PC-9 (cell line): Measurements from ENCODE around the gene ODF2. TPM values are rescaled to one million over a fixed set of nuclear protein-coding genes. Genes with fewer than 3 reads are reported as not detected.
"Not testable (repeated sequence)": the region's sequence is repeated elsewhere in the genome, so short reads cannot be mapped to it uniquely, and the experiment has no call there.

Experiments
- BruUV-seq: library from RNA; stranded (reverse); fragments of 400-500 nt; replicated peaks from 2 replicates; lab custom pipeline; 2021; lab: Mats Ljungman, UMichigan
- CTCF ChIA-PET: fragments of 300-600 bp; sonication (Branson Sonifier 250); formaldehyde crosslinking; loops from one replicate; lab custom pipeline; 2022; ENCODE audit warnings: antibody characterized with exemption; lab: Charles Lee
- POLR2A ChIA-PET: fragments of 300-600 bp; sonication (Branson Sonifier 250); formaldehyde crosslinking; loops from one replicate; lab custom pipeline; 2022; ENCODE audit warnings: antibody characterized with exemption; ENCODE audit not compliant: unreplicated experiment; lab: Charles Lee
- DNase-seq, 2 experiments: peaks; one replicate each; pipeline versions ENCODE4 v3.0.0 to v3.0.0-alpha.2; 2015 to 2022; ENCODE audit warnings: mixed read lengths in 1 of 2
- H2AFZ ChIP-seq: fragments of 200-600 bp; sonication (generic); 2 replicates; pipeline ENCODE4 v1.8.1; 2017; ENCODE audit warnings: antibody characterized with exemption
- H3F3A ChIP-seq: fragments of 200-600 bp; sonication (generic); 2 replicates; pipeline ENCODE4 v1.8.1; 2017; ENCODE audit warnings: antibody characterized with exemption, mild to moderate bottlenecking, low read depth; ENCODE audit not compliant: insufficient read depth
- H3K27ac ChIP-seq: fragments of 200-600 bp; sonication (generic); 2 replicates; pipeline ENCODE4 v1.6.1; 2016; ENCODE audit warnings: mixed run types
- H3K27me3 ChIP-seq: fragments of 200-600 bp; sonication (generic); 2 replicates; pipeline ENCODE4 v1.6.1; 2016; ENCODE audit warnings: low read depth, mixed run types; ENCODE audit not compliant: insufficient read depth
- H3K36me3 ChIP-seq: fragments of 200-600 bp; sonication (generic); 2 replicates; pipeline ENCODE4 v1.6.1; 2016; ENCODE audit warnings: low read depth, mixed run types
- H3K4me1 ChIP-seq: fragments of 200-600 bp; sonication (generic); replicated peaks from 2 replicates; pipeline ENCODE4 v1.6.1; 2016; ENCODE audit warnings: mixed run types; ENCODE audit not compliant: insufficient read depth
- H3K4me2 ChIP-seq: fragments of 200-600 bp; sonication (generic); 2 replicates; pipeline ENCODE4 v1.6.1; 2017; ENCODE audit warnings: mixed run types
- H3K4me3 ChIP-seq: fragments of 200-600 bp; sonication (generic); 2 replicates; pipeline ENCODE4 v1.6.1; 2016; ENCODE audit warnings: mixed run types
- H3K79me2 ChIP-seq: fragments of 200-600 bp; sonication (generic); 2 replicates; pipeline ENCODE4 v1.6.1; 2017; ENCODE audit warnings: low read depth, mixed run types
- H3K9me2 ChIP-seq: fragments of 200-600 bp; sonication (generic); 2 replicates; pipeline ENCODE4 v1.8.1; 2017; ENCODE audit warnings: mild to moderate bottlenecking; ENCODE audit not compliant: insufficient read depth
- H3K9me3 ChIP-seq: fragments of 200-600 bp; sonication (generic); 2 replicates; pipeline ENCODE4 v1.8.1; 2016; ENCODE audit warnings: low read depth; ENCODE audit not compliant: insufficient read depth
- H4K20me1 ChIP-seq: fragments of 200-600 bp; sonication (generic); 2 replicates; pipeline ENCODE4 v1.8.1; 2017; ENCODE audit not compliant: insufficient read depth
- CTCF ChIP-seq: fragments of 200-600 bp; sonication (generic); conservative IDR thresholded peaks from 2 replicates; pipeline ENCODE4 v1.6.1; 2017; ENCODE audit warnings: mixed run types, antibody characterized with exemption, mild to moderate bottlenecking, moderate library complexity
- EZH2 ChIP-seq: fragments of 200-600 bp; sonication (generic); IDR thresholded peaks from 2 replicates; pipeline ENCODE4 v1.8.0; 2017; ENCODE audit warnings: antibody characterized with exemption, low read depth
- intact Hi-C: fragments of 100-400 bp; cut with micrococcal nuclease; formaldehyde crosslinking; loops from one replicate; pipeline ENCODE4 v1.10.0; 2022; ENCODE audit not compliant: unreplicated experiment
- total RNA-seq: library from RNA; stranded (reverse); gene quantifications from 2 replicates; pipeline ENCODE4 v1.2.3, GENCODE V29; 2021

Gene ODF2
- total RNA-seq, 1 experiment from 2014 or later, result 58.2 TPM

GRCh38 chr9:128503870-128504269, 48.1 kb downstream of the ODF2 start:
- no peak for TF ChIP-seq EZH2
- ChIA-PET CTCF (no interaction called here), POLR2A (interaction anchor here (0.6 to 0.7 kb wide), 2 partner anchors 8 to 410 kb away, joined by 3 to 9 read pairs; no protein-coding TSS in a partner anchor)
- Histone ChIP-seq H3K27ac (no peak overlapping the region), H3K9me2 (no peaks in the 10 kb centered on the region), H3K27me3 (no peaks in the 10 kb centered on the region), H2AFZ (peak overlapping the region; percentile 93), H3K4me1 (peaks cover 17% of the 10 kb centered on the region), H3F3A (peaks cover 15% of the 10 kb centered on the region; the same call in 1 of the 2 replicates), H3K4me2 (peak overlapping the region; percentile 91), H3K9me3 (no peaks in the 10 kb centered on the region), H4K20me1 (0 out of 2 replicates have a peak, but pooled peaks cover 5% of the 10 kb centered on the region), H3K36me3 (peaks cover 5% of the 10 kb centered on the region; the same call in 1 of the 2 replicates), H3K79me2 (peaks cover 28% of the 10 kb centered on the region), H3K4me3 (peak overlapping the region; percentile 94)
- intact Hi-C loops, result loop anchor here (2.0 kb wide), 1 partner anchor 209 kb away; no protein-coding TSS in a partner anchor
- BruUV-seq, result no TSS peak
- DNase-seq, result peak; percentile 37 to 38

- Histone ChIP-seq H2AFZ (peak within 1 kb of the TSS; percentile 93), H3K9me3 (no peaks in the 10 kb centered on the region), H3K36me3 (peaks cover 10% of the 10 kb centered on the region; the same call in 1 of the 2 replicates), H3K4me3 (peak within 1 kb of the TSS; percentile 94), H3F3A (peaks cover 15% of the 10 kb centered on the region; the same call in 1 of the 2 replicates), H4K20me1 (0 out of 2 replicates have a peak, but pooled peaks cover 5% of the 10 kb centered on the region), H3K27me3 (no peaks in the 10 kb centered on the region), H3K27ac (peak within 1 kb of the TSS; percentile 43), H3K4me2 (peak within 1 kb of the TSS; percentile 91), H3K4me1 (peaks cover 17% of the 10 kb centered on the region), H3K9me2 (no peaks in the 10 kb centered on the region), H3K79me2 (peaks cover 28% of the 10 kb centered on the region)
- TF ChIP-seq CTCF (no peak), EZH2 (no peak)
- ChIA-PET POLR2A (interaction anchor here (0.6 to 0.7 kb wide), 3 partner anchors 130 to 391 kb away, joined by 3 to 5 read pairs (median 4); no protein-coding TSS in a partner anchor), CTCF (interaction anchor here (0.9 to 1.2 kb wide), 2 partner anchors 84 to 143 kb away, joined by 3 to 4 read pairs; partner anchors contain the start of gene CERCAM)
- intact Hi-C loops, result loop anchor here (2.0 kb wide), 1 partner anchor 210 kb away; no protein-coding TSS in a partner anchor
- DNase-seq, result peak; percentile 79 to 97
- BruUV-seq, result TSS peak; percentile 55
Observed at GRCh38 chr9:128504485-128505413, 48.9 kb downstream of the ODF2 start, which contains the start of gene GLE1. GLE1 (plus strand) TSS chr9:128504719; CDS start chr9:128504806, 87 bp downstream.

- ChIA-PET POLR2A (interaction anchor here (0.6 to 0.7 kb wide), 2 partner anchors 130 to 201 kb away, joined by 4 to 5 read pairs; no protein-coding TSS in a partner anchor), CTCF (interaction anchor here (0.9 to 1.2 kb wide), 2 partner anchors 84 to 143 kb away, joined by 3 to 4 read pairs; partner anchors contain the start of gene CERCAM)
- Histone ChIP-seq H3K27me3 (no peaks in the 10 kb centered on the region), H2AFZ (peak overlapping the region; percentile 93; the same call in 1 of the 2 replicates), H3K36me3 (peaks cover 10% of the 10 kb centered on the region; the same call in 1 of the 2 replicates), H4K20me1 (0 out of 2 replicates have a peak, but pooled peaks cover 5% of the 10 kb centered on the region), H3K4me1 (peaks cover 17% of the 10 kb centered on the region), H3K4me3 (peak overlapping the region; percentile 94), H3K27ac (no peak overlapping the region; the same call in 1 of the 2 replicates), H3K4me2 (peak overlapping the region; percentile 91), H3F3A (peaks cover 15% of the 10 kb centered on the region; the same call in 1 of the 2 replicates), H3K9me2 (no peaks in the 10 kb centered on the region), H3K79me2 (peaks cover 28% of the 10 kb centered on the region), H3K9me3 (no peaks in the 10 kb centered on the region)
- BruUV-seq, result no TSS peak
- intact Hi-C loops, result loop anchor here (2.0 kb wide), 1 partner anchor 211 kb away; no protein-coding TSS in a partner anchor
- TF ChIP-seq CTCF (no peak), EZH2 (no peak)
- peak in 1 of 2 experiments; percentile 41 for DNase-seq
Observed at GRCh38 chr9:128505414-128505765, 49.6 kb downstream of the ODF2 start.

GRCh38 chr9:128505906-128506305, 50.1 kb downstream of the ODF2 start:
- CTCF ChIA-PET, H3K9me3 ChIP-seq, H3K36me3 ChIP-seq, H3K27ac ChIP-seq, DNase-seq, BruUV-seq, H4K20me1 ChIP-seq, H3K27me3 ChIP-seq, POLR2A ChIA-PET, H3K9me2 ChIP-seq, H2AFZ ChIP-seq: not testable (repeated sequence)
- Histone ChIP-seq H3K79me2 (peaks cover 28% of the 10 kb centered on the region), H3K4me1 (peaks cover 17% of the 10 kb centered on the region), H3F3A (peaks cover 15% of the 10 kb centered on the region; the same call in 1 of the 2 replicates), H3K4me2 (peak overlapping the region; percentile 91), H3K4me3 (peak overlapping the region; percentile 94; the same call in 1 of the 2 replicates)
- intact Hi-C loops, result loop anchor here (2.0 kb wide), 1 partner anchor 211 kb away; no protein-coding TSS in a partner anchor
